Astrocyte (in vitro differentiated cells and primary cell): Measurements from ENCODE around the gene PTPRQ. TPM values are rescaled to one million over a fixed set of nuclear protein-coding genes. Genes with fewer than 3 reads are reported as not detected.

Experiments used
- DNase-seq: peaks from one replicate; pipeline ENCODE4 v3.0.0-alpha.2; 2010; ENCODE audit warnings: low read depth
- FAIRE-seq: peaks from 2 replicates; lab custom pipeline; 2011; peaks lifted over from hg19 to GRCh38; lab: Jason Lieb, UNC
- H2AFZ ChIP-seq: 2 replicates; pipeline ENCODE4 v1.6.0; 2012; ENCODE audit warnings: low read depth, low read length, inconsistent platforms
- H3K27ac ChIP-seq: 2 replicates; pipeline ENCODE4 v1.5.1; 2011; ENCODE audit warnings: low read depth, low read length, inconsistent platforms
- H3K27me3 ChIP-seq: 2 replicates; pipeline ENCODE4 v1.6.0; 2011; ENCODE audit warnings: low read length, inconsistent platforms; ENCODE audit not compliant: insufficient read depth
- H3K36me3 ChIP-seq: 2 replicates; pipeline ENCODE4 v1.5.1; 2011; ENCODE audit warnings: low read length, inconsistent platforms; ENCODE audit not compliant: insufficient read depth
- H3K4me1 ChIP-seq: 2 replicates; pipeline ENCODE4 v1.5.1; 2011; ENCODE audit warnings: low read length, inconsistent platforms; ENCODE audit not compliant: insufficient read depth
- H3K4me2 ChIP-seq: 2 replicates; pipeline ENCODE4 v1.6.0; 2012; ENCODE audit warnings: low read length, inconsistent platforms
- H3K4me3 ChIP-seq: 2 replicates; pipeline ENCODE4 v1.5.1; 2011; ENCODE audit warnings: low read depth, mild to moderate bottlenecking, low read length, inconsistent platforms; ENCODE audit not compliant: insufficient read depth
- H3K79me2 ChIP-seq: 2 replicates; pipeline ENCODE4 v1.6.0; 2012; ENCODE audit warnings: mild to moderate bottlenecking, low read length, inconsistent platforms; ENCODE audit not compliant: insufficient read depth
- H3K9ac ChIP-seq: 2 replicates; pipeline ENCODE4 v1.6.0; 2012; ENCODE audit warnings: mild to moderate bottlenecking, low read length, inconsistent platforms
- H3K9me3 ChIP-seq: 2 replicates; pipeline ENCODE4 v1.5.1; 2012; ENCODE audit warnings: low read depth, mild to moderate bottlenecking, low read length, inconsistent platforms; ENCODE audit not compliant: insufficient read depth
- H4K20me1 ChIP-seq: 2 replicates; pipeline ENCODE4 v1.6.0; 2012; ENCODE audit warnings: low read length, inconsistent platforms; ENCODE audit not compliant: insufficient read depth
- H3K27ac Mint-ChIP-seq: one replicate; pipeline ENCODE4 v1.8.0; 2021; ENCODE audit warnings: mild to moderate bottlenecking, mixed read lengths; ENCODE audit not compliant: unreplicated experiment
- H3K27me3 Mint-ChIP-seq: one replicate; pipeline ENCODE4 v1.8.0; 2021; ENCODE audit warnings: low read depth, mixed read lengths; ENCODE audit not compliant: unreplicated experiment
- H3K36me3 Mint-ChIP-seq: one replicate; pipeline ENCODE4 v1.8.0; 2021; ENCODE audit warnings: low read depth, mixed read lengths; ENCODE audit not compliant: unreplicated experiment
- H3K4me1 Mint-ChIP-seq: one replicate; pipeline ENCODE4 v1.8.0; 2021; ENCODE audit warnings: low read depth, mixed read lengths; ENCODE audit not compliant: unreplicated experiment
- H3K4me3 Mint-ChIP-seq: one replicate; pipeline ENCODE4 v1.8.0; 2021; ENCODE audit warnings: mild to moderate bottlenecking, moderate library complexity, mixed read lengths; ENCODE audit not compliant: unreplicated experiment
- H3K9me3 Mint-ChIP-seq: one replicate; pipeline ENCODE4 v1.8.0; 2021; ENCODE audit warnings: mild to moderate bottlenecking, mixed read lengths; ENCODE audit not compliant: unreplicated experiment
- CTCF ChIP-seq: IDR thresholded peaks from 2 replicates; pipeline ENCODE4 v1.5.1; 2011; ENCODE audit warnings: low read depth, mild to moderate bottlenecking, inconsistent platforms, low read length, moderate library complexity; ENCODE audit not compliant: insufficient read depth
- EZH2 ChIP-seq: IDR thresholded peaks from 2 replicates; pipeline ENCODE4 v1.6.1; 2012; ENCODE audit warnings: mild to moderate bottlenecking, low read length, inconsistent platforms; ENCODE audit not compliant: insufficient read depth
- total RNA-seq: library from RNA; stranded (reverse); gene quantifications from 2 replicates; pipeline ENCODE4 v1.2.1, GENCODE V29; 2021

Gene PTPRQ
- total RNA-seq, 1 donor from 2014 or later, result 0.18 TPM

- no peak for FAIRE-seq
- no peak overlapping the region for H3K9ac ChIP-seq
- Mint-ChIP-seq H3K27me3 (peaks cover 56% of the 10 kb centered on the region), H3K4me3 (no peak overlapping the region), H3K4me1 (peaks cover 4% of the 10 kb centered on the region), H3K27ac (no peak overlapping the region), H3K9me3 (peaks cover 7% of the 10 kb centered on the region), H3K36me3 (no peaks in the 10 kb centered on the region)
- no peaks in the 10 kb centered on the region for H3K36me3 ChIP-seq
- H3K79me2 ChIP-seq, result no peaks in the 10 kb centered on the region
- no peaks in the 10 kb centered on the region for H3K9me3 ChIP-seq
- no peak overlapping the region for H3K27ac ChIP-seq
- H3K4me3 ChIP-seq, result no peak overlapping the region
- H3K27me3 ChIP-seq, result peaks cover 27% of the 10 kb centered on the region
- DNase-seq, result no peak
- H4K20me1 ChIP-seq, result no peaks in the 10 kb centered on the region
- no peak for TF ChIP-seq EZH2
- TF ChIP-seq CTCF, result no peak
- peaks cover 4% of the 10 kb centered on the region for H3K4me1 ChIP-seq
- H2AFZ ChIP-seq, result no peak overlapping the region
- no peak overlapping the region for H3K4me2 ChIP-seq
Measured at GRCh38 chr12:80715713-80716249, 271.7 kb downstream of the PTPRQ start.

GRCh38 chr12:80716696-80717469 is 272.8 kb downstream of the PTPRQ start, which contains the start of gene MYF5:
MYF5 (plus strand) TSS chr12:80716912; CDS start chr12:80717064, 152 bp downstream.
- Histone ChIP-seq H3K4me2 (peak within 1 kb of the TSS; percentile 33), H2AFZ (peak within 1 kb of the TSS; percentile 68), H3K9me3 (no peaks in the 10 kb centered on the region), H4K20me1 (no peaks in the 10 kb centered on the region), H3K27ac (no peak within 1 kb of the TSS), H3K27me3 (peaks cover 27% of the 10 kb centered on the region), H3K36me3 (no peaks in the 10 kb centered on the region), H3K4me3 (no peak within 1 kb of the TSS), H3K79me2 (no peaks in the 10 kb centered on the region), H3K9ac (no peak within 1 kb of the TSS), H3K4me1 (peaks cover 4% of the 10 kb centered on the region)
- TF ChIP-seq CTCF, result no peak
- Mint-ChIP-seq H3K36me3 (no peaks in the 10 kb centered on the region), H3K27me3 (peaks cover 49% of the 10 kb centered on the region), H3K4me3 (no peak within 1 kb of the TSS), H3K4me1 (peaks cover 4% of the 10 kb centered on the region), H3K27ac (no peak within 1 kb of the TSS), H3K9me3 (peaks cover 7% of the 10 kb centered on the region)
- DNase-seq, result no peak
- no peak for FAIRE-seq

GRCh38 chr12:80717856-80718255 is 273.8 kb downstream of the PTPRQ start:
- no peaks in the 10 kb centered on the region for H3K36me3 ChIP-seq
- no peak overlapping the region for H3K27ac ChIP-seq
- peaks cover 7% of the 10 kb centered on the region for H3K9me3 Mint-ChIP-seq
- no peak overlapping the region for H2AFZ ChIP-seq
- H4K20me1 ChIP-seq, result no peaks in the 10 kb centered on the region
- no peak overlapping the region for H3K4me2 ChIP-seq
- no peak overlapping the region for H3K4me3 Mint-ChIP-seq
- H3K27ac Mint-ChIP-seq, result no peak overlapping the region
- TF ChIP-seq CTCF, result no peak
- no peak overlapping the region for H3K4me3 ChIP-seq
- H3K9me3 ChIP-seq, result no peaks in the 10 kb centered on the region
- peaks cover 27% of the 10 kb centered on the region for H3K27me3 ChIP-seq
- DNase-seq (no peak), FAIRE-seq (no peak)
- H3K79me2 ChIP-seq, result no peaks in the 10 kb centered on the region
- H3K4me1 Mint-ChIP-seq, result peaks cover 4% of the 10 kb centered on the region
- peaks cover 4% of the 10 kb centered on the region for H3K4me1 ChIP-seq
- H3K27me3 Mint-ChIP-seq, result peaks cover 45% of the 10 kb centered on the region
- H3K9ac ChIP-seq, result no peak overlapping the region
- no peaks in the 10 kb centered on the region for H3K36me3 Mint-ChIP-seq
